ENCODE results near the gene PARD3B. TPM values are rescaled to one million over a fixed set of nuclear protein-coding genes. Genes with fewer than 3 reads are reported as not detected.

Gene PARD3B
- total RNA-seq, 1 donor from 2014 or later = 12.3 TPM

DNA sequence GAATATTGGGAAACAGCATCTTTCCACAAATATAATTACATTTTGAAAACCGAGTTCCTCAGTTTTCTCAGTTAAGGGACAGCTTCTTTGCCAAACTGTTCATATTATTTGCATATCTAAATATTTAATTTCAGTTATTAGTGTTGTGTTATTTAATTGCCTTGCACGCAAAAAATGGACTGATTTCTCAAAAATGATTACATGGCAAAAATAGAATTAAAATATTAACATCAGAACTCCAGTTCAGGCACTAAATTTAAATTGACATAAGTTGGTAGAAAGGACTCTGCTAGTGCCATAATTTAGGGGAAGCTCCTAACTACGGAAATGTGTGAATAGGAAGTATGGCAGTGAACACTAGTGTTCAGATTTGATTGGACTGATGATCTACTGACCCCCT, 209.6 kb downstream of the PARD3B start:
- no peak for DNase-seq (ENCODE audit: extremely low spot score in 2 of 2)
- H3K4me1 ChIP-seq = no peaks in the 10 kb centered on the region
- no peaks in the 10 kb centered on the region for H3K27me3 ChIP-seq
- TF ChIP-seq POLR2A (IDR thresholded peaks at IDR 0.05) (no peak), POLR2AphosphoS5 (IDR thresholded peaks at IDR 0.05; ENCODE audit: insufficient read depth in 1 of 2, low read depth in 1 of 2) (no peak), CTCF (IDR thresholded peaks at IDR 0.05) (no peak)
- H3K4me3 ChIP-seq = no peak overlapping the region
- intact Hi-C loops (cut with DNase I) = no loop called here
- H3K27ac ChIP-seq = no peak overlapping the region
- H3K36me3 ChIP-seq = no peaks in the 10 kb centered on the region
- H3K9me3 ChIP-seq = no peaks in the 10 kb centered on the region

GRCh38 chr2:204763974-204764703, 218.9 kb downstream of the PARD3B start:
- no peak for TF ChIP-seq POLR2AphosphoS5 (IDR thresholded peaks at IDR 0.05; ENCODE audit: insufficient read depth in 1 of 2, low read depth in 1 of 2)
- TF ChIP-seq POLR2A (IDR thresholded peaks at IDR 0.05) = no peak
- TF ChIP-seq CTCF (IDR thresholded peaks at IDR 0.05) = no peak
- intact Hi-C loops (cut with DNase I) = no loop called here
- Histone ChIP-seq H3K4me3 (no peak overlapping the region), H3K4me1 (no peaks in the 10 kb centered on the region), H3K27me3 (no peaks in the 10 kb centered on the region), H3K27ac (no peak overlapping the region), H3K36me3 (no peaks in the 10 kb centered on the region), H3K9me3 (peaks cover 11% of the 10 kb centered on the region)
- DNase-seq (ENCODE audit: extremely low spot score in 2 of 2) = no peak

- Histone ChIP-seq H3K27me3 (no peaks in the 10 kb centered on the region), H3K4me1 (no peaks in the 10 kb centered on the region), H3K27ac (no peak overlapping the region), H3K36me3 (no peaks in the 10 kb centered on the region), H3K4me3 (no peak overlapping the region), H3K9me3 (no peaks in the 10 kb centered on the region)
- intact Hi-C loops (cut with DNase I) = no loop called here
- DNase-seq (ENCODE audit: extremely low spot score in 2 of 2) = no peak
- TF ChIP-seq CTCF (IDR thresholded peaks at IDR 0.05) (no peak), POLR2A (IDR thresholded peaks at IDR 0.05) (no peak)
Measured at GRCh38 chr2:204770735-204771134, 225.5 kb downstream of the PARD3B start.

DNA sequence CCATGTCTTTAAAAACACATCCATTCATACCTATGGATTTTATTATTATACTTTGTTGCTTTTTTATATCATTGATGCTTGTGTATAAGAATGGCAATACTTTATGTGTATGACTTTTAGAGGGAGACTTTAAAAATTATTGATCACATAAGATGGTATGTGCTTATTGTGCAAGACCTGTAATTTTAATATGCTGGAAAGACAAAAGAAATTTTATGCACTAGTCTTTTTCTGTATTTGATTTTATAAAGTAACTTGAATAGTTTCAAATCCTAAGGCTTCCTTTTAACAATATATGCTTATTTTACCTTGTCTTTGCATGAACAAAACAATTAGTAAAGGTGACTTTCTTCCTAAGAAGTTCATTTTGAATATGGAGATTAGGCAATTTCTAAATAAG, 226.4 kb downstream of the PARD3B start:
- H3K27me3 ChIP-seq = no peaks in the 10 kb centered on the region
- H3K4me3 ChIP-seq = no peak overlapping the region
- intact Hi-C loops (cut with DNase I) = no loop called here
- TF ChIP-seq POLR2A (IDR thresholded peaks at IDR 0.05) (no peak), CTCF (IDR thresholded peaks at IDR 0.05) (no peak), POLR2AphosphoS5 (IDR thresholded peaks at IDR 0.05; ENCODE audit: insufficient read depth in 1 of 2, low read depth in 1 of 2) (no peak)
- DNase-seq (ENCODE audit: extremely low spot score in 2 of 2) = no peak
- peaks cover 3% of the 10 kb centered on the region for H3K4me1 ChIP-seq
- H3K36me3 ChIP-seq = no peaks in the 10 kb centered on the region
- no peak overlapping the region for H3K27ac ChIP-seq
- H3K9me3 ChIP-seq = no peaks in the 10 kb centered on the region

DNA sequence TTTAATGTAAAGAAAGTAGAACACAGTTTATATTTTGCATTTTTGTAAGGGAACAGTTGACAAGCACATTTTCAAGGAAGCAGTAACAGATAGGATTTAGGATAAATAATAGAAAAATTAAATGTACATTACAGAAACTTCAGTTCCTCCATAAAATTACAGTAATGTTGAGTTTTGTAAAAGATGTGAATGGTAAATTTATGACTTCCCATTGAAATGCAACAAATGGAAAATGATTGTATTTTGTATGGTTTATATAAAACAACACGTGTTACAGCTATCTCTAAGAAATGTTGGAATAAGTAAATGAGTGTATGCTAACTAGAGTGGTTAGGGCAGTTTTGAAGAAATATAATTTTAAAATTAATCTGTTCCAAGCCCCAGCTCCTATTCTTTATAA, 227.3 kb downstream of the PARD3B start:
- intact Hi-C loops (cut with DNase I) = no loop called here
- H3K36me3 ChIP-seq = no peaks in the 10 kb centered on the region
- no peak overlapping the region for H3K4me3 ChIP-seq
- peaks cover 10% of the 10 kb centered on the region for H3K4me1 ChIP-seq
- no peak for DNase-seq (ENCODE audit: extremely low spot score in 2 of 2)
- H3K27me3 ChIP-seq = no peaks in the 10 kb centered on the region
- TF ChIP-seq CTCF (IDR thresholded peaks at IDR 0.05) (no peak), POLR2AphosphoS5 (IDR thresholded peaks at IDR 0.05; ENCODE audit: insufficient read depth in 1 of 2, low read depth in 1 of 2) (no peak), POLR2A (IDR thresholded peaks at IDR 0.05) (no peak)
- H3K9me3 ChIP-seq = no peaks in the 10 kb centered on the region
- H3K27ac ChIP-seq = no peak overlapping the region
